HepG2 (cell line): ENCODE measurements around the gene TUBB4A. TPM values are rescaled to one million over a fixed set of nuclear protein-coding genes. Genes with fewer than 3 reads are reported as not detected.

Experiments
- JDP2 ChIP-seq: sonication (generic); formaldehyde crosslinking; IDR thresholded peaks from 2 replicates; pipeline ENCODE4 v1.8.1; 2022; ENCODE audit warnings: missing genetic modification reagents, borderline replicate concordance
- MTA3 ChIP-seq: sonication (generic); formaldehyde crosslinking; IDR thresholded peaks from 2 replicates; pipeline ENCODE4 v1.4.0; 2020; ENCODE audit warnings: missing genetic modification reagents
- YEATS2 ChIP-seq: sonication (generic); formaldehyde crosslinking; IDR thresholded peaks from 2 replicates; pipeline ENCODE4 v1.4.0; 2020; ENCODE audit warnings: missing genetic modification reagents, borderline replicate concordance
- ZNF550 ChIP-seq: sonication (generic); formaldehyde crosslinking; IDR thresholded peaks from 2 replicates; pipeline ENCODE4 v1.4.0; 2020; ENCODE audit warnings: mild to moderate bottlenecking, missing genetic modification reagents, borderline replicate concordance
- ZNF614 ChIP-seq: IDR thresholded peaks from 2 replicates; pipeline ENCODE4 v1.6.1; 2018; ENCODE audit warnings: missing biosample characterization, missing genetic modification reagents, inconsistent platforms, borderline replicate concordance
- ZNF775 ChIP-seq: sonication (generic); formaldehyde crosslinking; IDR thresholded peaks from 2 replicates; pipeline ENCODE4 v1.4.0; 2020; ENCODE audit warnings: missing genetic modification reagents, mild to moderate bottlenecking, moderate library complexity, borderline replicate concordance
- ZSCAN25 ChIP-seq: sonication (generic); formaldehyde crosslinking; IDR thresholded peaks from 2 replicates; pipeline ENCODE4 v1.8.0; 2022; ENCODE audit warnings: mild to moderate bottlenecking, missing genetic modification reagents
- polyA plus RNA-seq, 8 experiments: library from polyadenylated mRNA; depleted of rRNA in 3 of 8; stranded (reverse) in 7 of 8; unstranded in 1 of 8; fragments of >200 nt; fragmentation: Illumina TruSeq in 4 of 8; extraction: Trizol in 4 of 8; gene quantifications; 2 replicates each; pipeline versions ENCODE4 v1.2.1 to v1.2.3, GENCODE V29; 2011 to 2016; ENCODE audit warnings: low read depth in 4 of 8, missing spikeins in 1 of 8, mixed read lengths in 1 of 8; ENCODE audit not compliant: insufficient read depth in 1 of 8
- total RNA-seq, 5 experiments: library from RNA; depleted of rRNA; stranded (reverse); fragments of >200 nt; fragmentation: Illumina TruSeq; extraction: Trizol; gene quantifications; 2 replicates each; pipeline ENCODE4 v1.2.3, GENCODE V29; 2016; ENCODE audit warnings: low read depth in 1 of 5
- TF ChIP-seq, protein P1 (sequence below): sonication (generic); formaldehyde crosslinking; IDR thresholded peaks from 2 replicates; pipeline ENCODE4 v1.4.0; 2020; ENCODE audit warnings: mild to moderate bottlenecking, missing genetic modification reagents, borderline replicate concordance
- TF ChIP-seq, protein P2 (sequence below): IDR thresholded peaks from 2 replicates; pipeline ENCODE4 v1.6.1; 2018; ENCODE audit warnings: missing genetic modification reagents, mild to moderate bottlenecking, missing compliant biosample characterization
- TF ChIP-seq, protein P3 (sequence below): sonication (generic); formaldehyde crosslinking; IDR thresholded peaks from 2 replicates; pipeline ENCODE4 v1.8.1; 2022; ENCODE audit warnings: low read depth, mild to moderate bottlenecking, missing genetic modification reagents
- TF ChIP-seq, protein P4 (sequence below): IDR thresholded peaks from 2 replicates; pipeline ENCODE4 v1.6.1; 2012; ENCODE audit warnings: low read length, improper control_type of control experiment
- TF ChIP-seq, protein P5 (sequence below): sonication (generic); formaldehyde crosslinking; IDR thresholded peaks from 2 replicates; pipeline ENCODE4 v1.8.0; 2022; ENCODE audit warnings: missing genetic modification reagents, mild to moderate bottlenecking, inconsistent platforms, borderline replicate concordance

TUBB4A gene
- total and polyA plus RNA-seq, 2 of the 13 experiments (the other 11 are each of a cell fraction or from before 2014, with no cell fraction given), result not detected

DNA sequence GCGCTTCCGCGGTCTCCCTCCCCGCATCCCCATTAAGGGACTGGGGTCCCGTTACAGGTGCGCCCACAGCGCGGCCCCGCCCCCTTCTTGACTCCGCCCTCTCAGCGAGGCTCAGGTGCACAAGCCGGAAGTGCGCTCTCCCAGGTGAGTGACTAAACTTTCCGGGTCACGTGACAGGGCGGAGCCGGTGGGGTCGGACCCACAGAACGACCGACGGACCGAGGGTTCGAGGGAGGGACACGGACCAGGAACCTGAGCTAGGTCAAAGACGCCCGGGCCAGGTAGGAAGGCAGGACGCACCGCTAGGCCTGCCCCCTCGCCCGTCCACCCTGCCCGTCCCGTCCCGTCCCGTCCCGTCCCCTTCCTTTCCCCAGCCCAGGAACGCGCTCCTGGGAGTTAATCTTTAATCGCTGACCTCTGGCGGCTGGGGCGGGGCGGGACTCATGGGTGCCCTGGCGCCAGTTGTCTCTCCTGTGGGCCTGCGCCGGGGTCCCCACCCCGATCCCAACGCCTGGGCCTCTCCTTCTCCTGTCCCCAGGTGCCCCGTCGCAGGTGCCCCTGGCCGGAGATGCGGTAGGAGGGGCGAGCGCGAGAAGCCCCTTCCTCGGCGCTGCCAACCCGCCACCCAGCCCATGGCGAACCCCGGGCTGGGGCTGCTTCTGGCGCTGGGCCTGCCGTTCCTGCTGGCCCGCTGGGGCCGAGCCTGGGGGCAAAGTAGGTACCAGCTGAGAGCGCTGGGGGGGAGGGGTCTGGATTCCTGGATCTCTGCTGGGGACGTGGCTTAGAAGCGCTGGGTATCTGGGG, 37.8 kb downstream of the TUBB4A start, which contains the start of gene CRB3 (continued):
- TF ChIP-seq, protein P1, sequence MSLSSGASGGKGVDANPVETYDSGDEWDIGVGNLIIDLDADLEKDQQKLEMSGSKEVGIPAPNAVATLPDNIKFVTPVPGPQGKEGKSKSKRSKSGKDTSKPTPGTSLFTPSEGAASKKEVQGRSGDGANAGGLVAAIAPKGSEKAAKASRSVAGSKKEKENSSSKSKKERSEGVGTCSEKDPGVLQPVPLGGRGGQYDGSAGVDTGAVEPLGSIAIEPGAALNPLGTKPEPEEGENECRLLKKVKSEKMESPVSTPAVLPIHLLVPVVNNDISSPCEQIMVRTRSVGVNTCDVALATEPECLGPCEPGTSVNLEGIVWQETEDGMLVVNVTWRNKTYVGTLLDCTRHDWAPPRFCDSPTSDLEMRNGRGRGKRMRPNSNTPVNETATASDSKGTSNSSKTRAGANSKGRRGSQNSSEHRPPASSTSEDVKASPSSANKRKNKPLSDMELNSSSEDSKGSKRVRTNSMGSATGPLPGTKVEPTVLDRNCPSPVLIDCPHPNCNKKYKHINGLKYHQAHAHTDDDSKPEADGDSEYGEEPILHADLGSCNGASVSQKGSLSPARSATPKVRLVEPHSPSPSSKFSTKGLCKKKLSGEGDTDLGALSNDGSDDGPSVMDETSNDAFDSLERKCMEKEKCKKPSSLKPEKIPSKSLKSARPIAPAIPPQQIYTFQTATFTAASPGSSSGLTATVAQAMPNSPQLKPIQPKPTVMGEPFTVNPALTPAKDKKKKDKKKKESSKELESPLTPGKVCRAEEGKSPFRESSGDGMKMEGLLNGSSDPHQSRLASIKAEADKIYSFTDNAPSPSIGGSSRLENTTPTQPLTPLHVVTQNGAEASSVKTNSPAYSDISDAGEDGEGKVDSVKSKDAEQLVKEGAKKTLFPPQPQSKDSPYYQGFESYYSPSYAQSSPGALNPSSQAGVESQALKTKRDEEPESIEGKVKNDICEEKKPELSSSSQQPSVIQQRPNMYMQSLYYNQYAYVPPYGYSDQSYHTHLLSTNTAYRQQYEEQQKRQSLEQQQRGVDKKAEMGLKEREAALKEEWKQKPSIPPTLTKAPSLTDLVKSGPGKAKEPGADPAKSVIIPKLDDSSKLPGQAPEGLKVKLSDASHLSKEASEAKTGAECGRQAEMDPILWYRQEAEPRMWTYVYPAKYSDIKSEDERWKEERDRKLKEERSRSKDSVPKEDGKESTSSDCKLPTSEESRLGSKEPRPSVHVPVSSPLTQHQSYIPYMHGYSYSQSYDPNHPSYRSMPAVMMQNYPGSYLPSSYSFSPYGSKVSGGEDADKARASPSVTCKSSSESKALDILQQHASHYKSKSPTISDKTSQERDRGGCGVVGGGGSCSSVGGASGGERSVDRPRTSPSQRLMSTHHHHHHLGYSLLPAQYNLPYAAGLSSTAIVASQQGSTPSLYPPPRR, result no peak
- no peak for TF ChIP-seq JDP2
- TF ChIP-seq, protein P2, sequence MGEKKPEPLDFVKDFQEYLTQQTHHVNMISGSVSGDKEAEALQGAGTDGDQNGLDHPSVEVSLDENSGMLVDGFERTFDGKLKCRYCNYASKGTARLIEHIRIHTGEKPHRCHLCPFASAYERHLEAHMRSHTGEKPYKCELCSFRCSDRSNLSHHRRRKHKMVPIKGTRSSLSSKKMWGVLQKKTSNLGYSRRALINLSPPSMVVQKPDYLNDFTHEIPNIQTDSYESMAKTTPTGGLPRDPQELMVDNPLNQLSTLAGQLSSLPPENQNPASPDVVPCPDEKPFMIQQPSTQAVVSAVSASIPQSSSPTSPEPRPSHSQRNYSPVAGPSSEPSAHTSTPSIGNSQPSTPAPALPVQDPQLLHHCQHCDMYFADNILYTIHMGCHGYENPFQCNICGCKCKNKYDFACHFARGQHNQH (CRISPR knock-in tag), result no peak
- TF ChIP-seq YEATS2 (CRISPR knock-in tag), result no peak; the same call in 1 of the 2 replicates
- TF ChIP-seq, protein P3, sequence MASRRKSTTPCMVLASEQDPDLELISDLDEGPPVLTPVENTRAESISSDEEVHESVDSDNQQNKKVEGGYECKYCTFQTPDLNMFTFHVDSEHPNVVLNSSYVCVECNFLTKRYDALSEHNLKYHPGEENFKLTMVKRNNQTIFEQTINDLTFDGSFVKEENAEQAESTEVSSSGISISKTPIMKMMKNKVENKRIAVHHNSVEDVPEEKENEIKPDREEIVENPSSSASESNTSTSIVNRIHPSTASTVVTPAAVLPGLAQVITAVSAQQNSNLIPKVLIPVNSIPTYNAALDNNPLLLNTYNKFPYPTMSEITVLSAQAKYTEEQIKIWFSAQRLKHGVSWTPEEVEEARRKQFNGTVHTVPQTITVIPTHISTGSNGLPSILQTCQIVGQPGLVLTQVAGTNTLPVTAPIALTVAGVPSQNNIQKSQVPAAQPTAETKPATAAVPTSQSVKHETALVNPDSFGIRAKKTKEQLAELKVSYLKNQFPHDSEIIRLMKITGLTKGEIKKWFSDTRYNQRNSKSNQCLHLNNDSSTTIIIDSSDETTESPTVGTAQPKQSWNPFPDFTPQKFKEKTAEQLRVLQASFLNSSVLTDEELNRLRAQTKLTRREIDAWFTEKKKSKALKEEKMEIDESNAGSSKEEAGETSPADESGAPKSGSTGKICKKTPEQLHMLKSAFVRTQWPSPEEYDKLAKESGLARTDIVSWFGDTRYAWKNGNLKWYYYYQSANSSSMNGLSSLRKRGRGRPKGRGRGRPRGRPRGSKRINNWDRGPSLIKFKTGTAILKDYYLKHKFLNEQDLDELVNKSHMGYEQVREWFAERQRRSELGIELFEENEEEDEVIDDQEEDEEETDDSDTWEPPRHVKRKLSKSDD (CRISPR knock-in tag), result peak; percentile 57; the same call in 1 of the 2 replicates
- no peak; the same call in 1 of the 2 replicates for TF ChIP-seq ZNF614 (CRISPR knock-in tag)
- TF ChIP-seq, protein P4, sequence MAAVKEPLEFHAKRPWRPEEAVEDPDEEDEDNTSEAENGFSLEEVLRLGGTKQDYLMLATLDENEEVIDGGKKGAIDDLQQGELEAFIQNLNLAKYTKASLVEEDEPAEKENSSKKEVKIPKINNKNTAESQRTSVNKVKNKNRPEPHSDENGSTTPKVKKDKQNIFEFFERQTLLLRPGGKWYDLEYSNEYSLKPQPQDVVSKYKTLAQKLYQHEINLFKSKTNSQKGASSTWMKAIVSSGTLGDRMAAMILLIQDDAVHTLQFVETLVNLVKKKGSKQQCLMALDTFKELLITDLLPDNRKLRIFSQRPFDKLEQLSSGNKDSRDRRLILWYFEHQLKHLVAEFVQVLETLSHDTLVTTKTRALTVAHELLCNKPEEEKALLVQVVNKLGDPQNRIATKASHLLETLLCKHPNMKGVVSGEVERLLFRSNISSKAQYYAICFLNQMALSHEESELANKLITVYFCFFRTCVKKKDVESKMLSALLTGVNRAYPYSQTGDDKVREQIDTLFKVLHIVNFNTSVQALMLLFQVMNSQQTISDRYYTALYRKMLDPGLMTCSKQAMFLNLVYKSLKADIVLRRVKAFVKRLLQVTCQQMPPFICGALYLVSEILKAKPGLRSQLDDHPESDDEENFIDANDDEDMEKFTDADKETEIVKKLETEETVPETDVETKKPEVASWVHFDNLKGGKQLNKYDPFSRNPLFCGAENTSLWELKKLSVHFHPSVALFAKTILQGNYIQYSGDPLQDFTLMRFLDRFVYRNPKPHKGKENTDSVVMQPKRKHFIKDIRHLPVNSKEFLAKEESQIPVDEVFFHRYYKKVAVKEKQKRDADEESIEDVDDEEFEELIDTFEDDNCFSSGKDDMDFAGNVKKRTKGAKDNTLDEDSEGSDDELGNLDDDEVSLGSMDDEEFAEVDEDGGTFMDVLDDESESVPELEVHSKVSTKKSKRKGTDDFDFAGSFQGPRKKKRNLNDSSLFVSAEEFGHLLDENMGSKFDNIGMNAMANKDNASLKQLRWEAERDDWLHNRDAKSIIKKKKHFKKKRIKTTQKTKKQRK, result no peak
- TF ChIP-seq, protein P5, sequence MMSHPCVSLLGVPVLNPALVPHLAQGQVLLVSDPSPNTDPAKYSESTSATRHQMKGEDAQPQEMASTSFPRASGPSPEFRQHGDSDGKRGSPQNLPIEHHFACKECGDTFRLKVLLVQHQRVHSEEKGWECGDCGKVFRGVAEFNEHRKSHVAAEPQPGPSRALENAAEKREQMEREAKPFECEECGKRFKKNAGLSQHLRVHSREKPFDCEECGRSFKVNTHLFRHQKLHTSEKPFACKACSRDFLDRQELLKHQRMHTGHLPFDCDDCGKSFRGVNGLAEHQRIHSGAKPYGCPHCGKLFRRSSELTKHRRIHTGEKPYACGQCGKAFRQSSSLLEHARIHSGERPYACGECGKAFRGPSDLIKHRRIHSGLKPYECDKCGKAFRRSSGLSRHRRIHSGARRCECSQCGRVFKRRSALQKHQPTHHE (CRISPR knock-in tag), result no peak
- TF ChIP-seq ZSCAN25 (CRISPR knock-in tag), result no peak
- TF ChIP-seq ZNF775 (CRISPR knock-in tag), result no peak
- no peak for TF ChIP-seq MTA3 (CRISPR knock-in tag)
- TF ChIP-seq ZNF550 (CRISPR knock-in tag), result no peak
